HG02973 (cell line): ENCODE results near the gene POLA1.
A peak's percentile ranks its signal among the peaks of the same experiment; 100 is the strongest.

ENCODE experiments used
- ATAC-seq: cut with Tn5 transposase; IDR thresholded peaks from one replicate; pipeline ENCODE4 v1.9.1; 2021; ENCODE audit warnings: moderate library complexity; ENCODE audit not compliant: unreplicated experiment

The POLA1 gene

DNA sequence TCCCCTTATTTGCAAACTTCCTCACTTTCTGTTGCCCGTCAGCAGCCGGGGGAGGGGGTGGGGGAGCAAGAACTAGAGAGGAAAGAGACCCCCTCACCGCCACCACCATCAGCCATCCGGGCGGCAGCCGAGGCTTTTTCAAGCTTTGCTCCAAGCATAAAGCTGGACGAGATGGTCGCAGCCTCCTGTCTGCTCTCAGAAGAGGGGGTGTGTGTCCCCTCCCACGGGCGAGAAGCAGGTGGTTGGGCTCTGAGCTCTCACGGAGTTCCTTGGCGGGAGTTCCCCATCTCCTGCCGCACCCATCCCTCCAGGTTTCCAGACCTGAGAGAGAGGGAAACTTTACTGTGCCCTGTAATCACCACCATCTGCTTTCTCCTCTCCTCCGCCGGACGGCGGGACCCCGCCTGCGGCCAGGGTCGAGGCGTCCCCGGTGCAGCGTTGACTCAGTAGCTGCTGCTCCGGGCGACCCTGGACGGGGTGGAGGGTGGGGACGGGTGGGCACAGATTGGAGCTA is 326.7 kb downstream of the POLA1 start:
- peak; percentile 21 for ATAC-seq

DNA sequence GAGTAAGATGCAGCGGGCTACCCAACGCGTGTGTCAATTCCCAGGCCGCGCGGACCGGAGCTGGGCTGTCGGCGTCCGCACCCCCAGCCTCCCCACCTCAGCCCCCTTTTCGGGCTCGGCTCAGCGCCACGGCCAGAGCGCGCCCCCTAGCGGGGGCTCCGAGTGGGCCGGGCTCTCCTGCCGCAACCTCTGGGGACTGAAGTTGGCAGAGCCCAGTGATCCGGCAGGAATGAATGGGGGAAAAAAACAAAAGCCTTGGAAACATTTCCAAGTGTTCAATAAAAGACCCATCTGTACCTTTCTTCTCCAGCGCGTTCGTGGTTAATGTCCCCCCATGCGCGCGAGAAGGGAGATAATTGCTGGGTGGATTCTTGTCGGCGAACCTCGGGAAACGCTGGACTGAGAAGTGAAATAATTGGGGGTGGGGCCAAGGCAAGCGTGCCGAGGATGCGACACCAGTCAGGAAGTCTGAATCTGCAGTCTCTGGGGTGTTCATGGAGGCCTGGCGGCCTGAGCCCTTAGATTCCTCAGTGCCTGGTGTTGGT is 327.3 kb downstream of the POLA1 start:
- ATAC-seq = peak; percentile 62

DNA sequence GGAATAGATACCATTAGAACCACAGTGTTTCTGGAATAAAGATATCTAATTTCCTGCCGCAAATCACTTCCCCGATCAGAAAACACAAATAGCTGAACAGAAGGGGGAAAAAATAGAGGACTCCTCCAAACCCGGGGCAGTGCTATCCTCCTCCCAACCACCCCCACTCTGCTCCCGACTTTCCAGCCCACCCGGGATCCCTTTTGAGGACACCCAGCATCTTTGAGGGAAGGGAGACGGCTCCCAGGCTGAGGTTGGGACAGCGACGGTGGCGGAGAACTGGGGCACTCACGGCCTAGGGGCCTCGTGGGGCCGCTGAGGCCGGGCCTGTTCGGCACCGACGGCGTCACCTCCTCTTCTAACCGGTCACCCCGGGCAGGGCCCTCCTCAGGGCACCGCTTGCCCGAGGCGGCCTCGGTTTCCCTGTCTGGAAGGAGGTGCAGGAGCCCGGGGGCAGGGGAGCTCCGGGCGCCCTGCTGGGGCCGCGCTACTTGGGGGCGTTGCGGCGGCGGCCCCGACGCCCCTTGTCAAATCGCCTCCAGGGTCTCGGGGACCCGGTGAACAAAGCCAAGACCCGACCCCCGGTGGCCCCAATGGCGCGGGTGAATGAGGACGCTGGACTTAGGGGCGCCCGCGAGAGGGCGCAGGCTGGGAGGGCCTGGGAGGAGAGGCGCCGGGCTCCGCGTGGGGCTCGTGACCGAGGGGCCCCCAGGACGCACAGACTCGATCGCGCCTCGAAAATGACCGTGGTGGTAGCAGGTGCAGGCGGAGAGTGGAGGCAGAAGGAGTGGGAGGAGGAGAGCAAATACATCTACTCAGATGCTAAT is 329.0 kb downstream of the POLA1 start:
- ATAC-seq = no peak

DNA sequence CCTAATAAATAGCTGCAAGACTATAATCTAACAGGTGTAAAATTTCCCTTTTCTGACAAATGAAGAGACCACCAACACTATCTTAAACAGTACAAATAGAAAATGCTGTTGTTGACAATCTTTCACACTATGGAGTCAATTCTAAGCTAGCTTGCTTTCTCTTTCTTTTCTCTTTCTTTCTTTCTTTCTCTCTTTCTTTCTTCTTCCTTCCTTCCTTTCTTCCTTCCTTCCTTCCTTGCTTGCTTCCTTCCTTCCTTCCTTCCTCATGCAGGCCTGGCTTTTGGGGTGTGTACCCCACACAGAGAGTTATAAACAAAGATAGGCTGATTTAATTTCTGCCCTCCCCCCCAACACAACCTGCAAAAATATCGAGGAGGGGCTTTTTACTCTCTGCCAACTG is 330.2 kb downstream of the POLA1 start:
- no peak for ATAC-seq

DNA sequence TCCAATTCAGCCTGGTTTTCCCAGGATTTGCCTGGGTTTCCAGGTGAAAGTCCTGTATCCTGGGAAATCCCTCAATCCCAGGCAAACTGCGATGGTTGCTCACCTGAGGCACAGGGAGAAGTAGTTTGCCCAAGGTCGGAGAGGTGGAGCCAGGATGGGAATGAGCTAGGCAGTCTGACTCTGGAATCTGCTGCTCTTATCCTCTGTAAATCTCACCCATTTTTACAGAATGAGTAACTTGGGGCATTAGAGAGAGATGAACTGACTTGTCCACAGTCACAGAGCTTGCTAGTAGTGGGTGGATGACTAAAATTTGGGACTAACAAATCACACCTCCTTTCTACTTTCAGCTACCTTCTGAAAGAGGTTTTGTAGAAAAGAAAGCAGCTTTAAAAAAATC is 331.9 kb downstream of the POLA1 start:
- no peak for ATAC-seq

DNA sequence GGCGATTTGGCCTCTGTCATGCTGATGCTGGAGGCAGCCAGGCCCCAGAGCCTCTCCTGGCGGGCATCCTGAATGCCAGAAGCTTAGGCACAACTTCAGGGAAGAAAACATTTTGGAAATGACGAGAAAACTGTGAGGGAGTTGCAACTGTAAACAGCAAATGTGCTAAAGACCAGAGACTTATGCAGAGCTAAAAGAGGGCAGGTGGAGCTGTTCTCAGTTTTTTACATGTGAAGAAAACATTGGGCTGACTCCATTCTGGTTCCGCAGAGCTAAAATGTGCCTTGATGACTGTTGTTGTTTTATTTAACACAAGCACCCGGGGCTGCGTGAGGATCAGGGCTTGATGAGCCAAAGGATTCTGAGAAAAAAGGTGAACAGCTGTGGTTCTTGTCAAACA is 332.9 kb downstream of the POLA1 start:
- no peak for ATAC-seq

DNA sequence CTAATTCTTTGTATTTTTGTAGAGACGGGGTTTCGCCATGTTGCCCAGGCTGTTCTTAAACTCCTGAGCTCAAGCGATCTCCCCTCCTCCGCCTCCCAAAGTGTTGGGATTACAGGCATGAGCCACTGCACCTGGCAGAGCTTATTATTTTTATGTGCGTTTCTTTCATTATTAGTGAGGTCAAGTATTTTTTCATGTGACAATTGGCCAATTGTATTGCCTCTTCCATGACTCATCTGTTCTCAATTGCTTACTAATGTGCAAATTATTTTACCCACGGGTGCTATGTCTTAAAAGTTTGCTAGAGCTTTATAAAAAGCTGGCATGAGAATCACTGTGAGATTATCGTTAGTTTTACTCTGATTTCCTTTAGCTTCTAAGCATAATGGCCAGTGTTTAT is 335.0 kb downstream of the POLA1 start:
- no peak for ATAC-seq

DNA sequence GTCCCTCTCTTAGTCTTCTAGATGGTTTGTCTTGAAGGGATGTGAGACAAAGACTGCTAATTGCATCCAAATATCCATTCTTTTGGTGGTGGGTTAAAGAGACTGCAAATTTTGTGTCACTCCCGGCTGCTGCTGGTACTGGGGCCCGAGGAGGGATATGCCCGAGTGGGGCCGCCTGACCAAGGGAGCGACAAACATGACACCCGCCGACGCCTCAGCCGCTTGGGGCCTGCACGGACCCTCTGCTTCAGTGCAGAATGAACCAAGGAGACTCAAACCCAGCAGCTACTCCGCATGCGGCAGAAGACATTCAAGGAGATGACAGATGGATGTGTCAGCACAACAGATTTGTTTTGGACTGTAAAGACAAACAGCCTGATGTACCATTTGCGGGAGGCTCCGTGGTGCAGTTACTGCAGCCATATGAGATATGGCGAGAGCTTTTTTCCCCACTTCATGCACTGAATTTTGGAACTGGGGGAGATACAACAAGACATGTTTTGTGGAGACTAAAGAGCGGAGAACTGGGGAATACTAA is 335.6 kb downstream of the POLA1 start:
- no peak for ATAC-seq

DNA sequence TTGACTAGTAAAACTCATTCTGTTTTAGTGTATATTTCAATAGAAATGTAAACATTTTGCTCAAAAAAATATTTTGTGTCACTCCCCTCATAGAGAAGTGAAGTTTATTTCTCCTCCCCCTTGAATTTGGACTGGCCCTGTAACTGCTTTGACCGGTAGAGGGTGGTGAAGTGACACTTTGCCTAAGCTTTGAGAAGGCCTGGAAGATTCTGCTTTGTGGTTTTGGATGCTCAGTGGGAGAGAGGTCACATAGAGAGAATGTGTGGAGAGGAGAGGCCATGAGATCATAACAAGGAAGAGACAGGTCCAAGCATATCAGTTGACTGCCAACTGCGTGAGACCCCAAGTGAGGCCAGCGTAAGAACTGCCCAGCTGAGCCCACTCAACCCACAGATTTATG is 341.2 kb downstream of the POLA1 start:
- ATAC-seq = no peak

DNA sequence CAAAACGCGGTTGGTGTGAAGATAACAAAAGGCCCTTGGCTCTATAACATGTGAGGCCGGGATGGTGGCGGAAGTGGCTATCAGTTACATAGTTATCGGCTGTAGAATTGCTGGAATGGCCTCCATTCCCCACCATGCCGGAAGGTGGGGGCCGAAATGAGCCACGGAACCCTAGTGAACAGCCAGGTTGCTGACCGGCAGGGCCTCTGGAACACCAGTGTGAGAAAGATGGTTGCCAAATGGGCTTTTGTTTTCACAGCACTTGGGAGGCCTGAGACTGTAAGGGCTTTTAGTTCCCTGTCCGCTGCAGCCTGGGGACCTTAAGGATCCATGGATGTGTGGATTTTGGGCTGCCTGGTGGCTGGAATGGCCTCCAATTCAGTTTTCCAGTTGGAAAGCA is 345.3 kb downstream of the POLA1 start:
- ATAC-seq = no peak

DNA sequence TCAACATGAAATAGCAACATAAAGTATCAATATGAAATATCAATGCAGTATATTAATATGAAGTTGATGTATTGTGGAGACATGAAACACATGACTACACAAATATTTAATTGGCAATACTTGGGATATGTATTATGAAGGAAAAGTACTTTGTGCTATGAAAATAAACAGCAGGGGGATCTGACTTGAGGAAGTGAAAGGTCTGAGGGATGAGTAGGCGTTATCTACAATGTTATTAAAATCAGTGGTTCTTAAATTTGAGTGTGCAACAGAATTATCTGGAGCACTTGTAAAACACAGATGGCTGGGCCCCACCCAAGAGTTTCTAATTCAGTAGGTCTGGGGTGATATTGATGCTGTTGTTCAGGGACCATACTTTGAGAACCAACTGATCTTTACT is 349.5 kb downstream of the POLA1 start:
- no peak for ATAC-seq
